ELR (cell line): ENCODE measurements around the gene PEAK3.
A peak's percentile ranks its signal among the peaks of the same experiment; 100 is the strongest.

Experiments
- DNase-seq: peaks from one replicate; pipeline ENCODE4 v3.0.0-alpha.2; 2015; ENCODE audit warnings: low read depth

PEAK3 gene

GRCh38 chr19:2236314-2237050 is 45.5 kb downstream of the PEAK3 start, which contains the start of the genes PLEKHJ1 and SF3A2:
Gene PLEKHJ1, minus strand, starts transcription at chr19:2236329. Its CDS starts 81 bp downstream, at chr19:2236248.
Gene SF3A2, plus strand, starts transcription at chr19:2236824. Its CDS starts 6,595 bp downstream, at chr19:2243419.
- DNase-seq = peak; percentile 98

DNA sequence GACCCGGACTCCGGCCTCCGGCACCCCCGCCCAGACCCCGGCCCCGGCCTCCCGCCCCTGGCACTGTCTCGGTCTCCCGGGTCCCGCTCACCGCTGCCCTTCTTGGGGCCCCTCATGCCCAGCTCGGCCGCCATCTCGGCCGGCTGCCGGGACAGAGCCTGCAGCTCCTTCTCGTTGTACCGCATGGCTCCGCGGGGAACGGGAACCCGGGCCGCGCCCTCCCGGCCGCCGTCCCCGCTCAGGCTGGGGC is 46.0 kb downstream of the PEAK3 start:
- DNase-seq = no peak

- peak; percentile 38 for DNase-seq
Measured at GRCh38 chr19:2235381-2236063, 46.5 kb downstream of the PEAK3 start.

GRCh38 chr19:2234996-2235380 is 47.0 kb downstream of the PEAK3 start:
- DNase-seq = no peak

DNA sequence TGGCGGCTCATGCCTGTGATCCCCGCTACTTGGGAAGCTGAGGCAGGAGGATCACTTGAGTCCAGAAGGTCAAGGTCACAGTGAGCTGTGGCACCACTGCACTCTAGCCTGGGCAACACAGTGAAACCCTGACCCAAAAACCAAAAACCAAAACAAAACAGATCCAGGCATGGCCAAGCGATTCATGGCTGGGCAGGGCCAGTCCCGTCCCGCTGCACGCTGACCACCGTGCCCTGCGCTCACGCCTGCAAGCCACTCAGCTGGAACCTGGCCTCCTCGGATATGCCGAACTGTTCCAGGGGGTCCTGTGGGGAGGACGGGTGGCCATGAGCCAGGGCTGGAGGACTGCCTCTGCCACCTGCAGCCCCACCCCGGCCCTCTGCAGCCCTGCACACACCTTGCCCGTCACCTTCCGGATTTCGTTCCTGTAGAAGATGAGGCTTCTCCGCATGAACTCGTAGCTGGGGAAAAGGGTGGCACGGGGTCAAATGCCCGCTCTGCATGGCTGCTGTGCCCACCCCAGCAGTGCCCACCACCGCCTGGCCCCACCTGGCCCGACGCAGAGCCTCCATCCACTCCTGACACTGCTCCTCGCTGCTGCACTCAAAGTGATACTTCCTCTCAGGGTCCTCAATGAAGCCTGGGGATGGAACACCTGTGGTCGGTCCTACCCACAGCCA is 48.2 kb downstream of the PEAK3 start:
- DNase-seq = no peak

DNA sequence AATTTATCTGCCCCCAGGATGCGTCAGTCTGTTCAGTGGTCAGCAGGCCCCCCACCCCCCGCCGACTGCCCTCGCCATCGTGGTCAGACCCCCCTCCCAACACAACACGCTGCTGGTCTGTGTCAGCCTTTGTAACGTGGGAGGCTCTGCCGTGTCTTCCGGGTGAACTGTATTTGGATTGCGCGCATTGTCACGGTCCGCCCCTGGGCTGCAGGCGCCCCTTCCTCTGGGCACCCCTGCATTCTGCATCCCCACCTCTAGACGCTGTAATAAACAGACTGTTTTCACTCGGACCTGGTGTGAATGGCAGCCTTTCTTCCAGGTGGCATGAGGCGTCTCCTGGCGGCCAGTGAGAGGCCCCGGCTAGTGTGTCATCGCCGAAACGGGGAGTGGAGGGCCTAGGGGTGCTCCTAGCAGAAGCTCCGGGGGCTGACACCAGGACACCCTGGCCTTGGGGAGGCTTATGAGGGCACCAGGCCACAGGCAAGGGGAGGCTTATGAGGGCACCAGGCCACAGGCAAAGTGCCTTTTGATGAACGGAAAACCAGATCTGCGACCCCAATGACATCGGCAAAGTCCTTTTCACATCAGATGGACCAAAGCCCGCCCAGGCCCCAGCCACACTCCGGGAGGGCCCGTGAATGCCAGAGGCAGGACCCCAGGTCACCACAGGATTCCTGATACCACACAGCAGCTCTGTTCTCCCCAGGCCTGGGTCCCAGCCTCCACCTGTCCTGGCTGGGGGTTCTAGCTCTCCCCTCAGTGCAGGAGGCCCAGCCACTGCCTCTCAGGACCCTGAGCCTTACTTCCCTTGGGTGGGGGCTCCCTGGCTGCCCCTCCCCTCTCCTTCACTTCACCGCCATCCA is 49.5 kb downstream of the PEAK3 start:
- no peak for DNase-seq

DNA sequence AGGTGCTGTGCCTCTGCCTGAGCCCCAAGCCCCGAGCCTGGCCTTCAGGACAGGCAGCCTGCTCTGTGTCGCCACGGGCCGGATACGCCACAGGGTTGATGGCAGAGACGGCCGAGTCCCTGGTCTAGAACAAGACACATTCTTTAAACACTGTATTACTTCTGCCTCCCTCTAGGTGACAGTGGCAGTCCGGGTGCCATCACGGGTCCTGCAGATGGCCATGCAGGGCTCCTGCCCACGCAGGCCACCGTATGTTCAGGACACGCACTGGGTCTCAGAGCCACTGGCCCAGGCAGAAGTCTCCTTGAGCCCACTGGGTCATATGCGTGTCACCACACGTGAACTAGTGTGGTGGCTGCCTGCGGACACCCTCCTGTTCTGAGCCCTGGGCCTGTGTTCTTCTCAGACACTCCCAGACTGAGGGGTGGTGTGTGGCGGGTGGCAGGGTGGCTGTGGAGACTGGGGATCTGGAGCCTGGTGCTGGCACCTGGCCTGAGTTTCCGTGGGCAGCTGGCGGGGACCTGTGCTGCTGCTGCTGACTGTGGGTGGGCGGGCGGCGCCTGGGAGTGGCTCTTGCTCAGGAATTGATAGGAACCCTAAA is 50.3 kb downstream of the PEAK3 start:
- DNase-seq = no peak

GRCh38 chr19:2230807-2231533 is 51.0 kb downstream of the PEAK3 start:
- no peak for DNase-seq

GRCh38 chr19:2230033-2230531 is 51.9 kb downstream of the PEAK3 start:
- no peak for DNase-seq

DNA sequence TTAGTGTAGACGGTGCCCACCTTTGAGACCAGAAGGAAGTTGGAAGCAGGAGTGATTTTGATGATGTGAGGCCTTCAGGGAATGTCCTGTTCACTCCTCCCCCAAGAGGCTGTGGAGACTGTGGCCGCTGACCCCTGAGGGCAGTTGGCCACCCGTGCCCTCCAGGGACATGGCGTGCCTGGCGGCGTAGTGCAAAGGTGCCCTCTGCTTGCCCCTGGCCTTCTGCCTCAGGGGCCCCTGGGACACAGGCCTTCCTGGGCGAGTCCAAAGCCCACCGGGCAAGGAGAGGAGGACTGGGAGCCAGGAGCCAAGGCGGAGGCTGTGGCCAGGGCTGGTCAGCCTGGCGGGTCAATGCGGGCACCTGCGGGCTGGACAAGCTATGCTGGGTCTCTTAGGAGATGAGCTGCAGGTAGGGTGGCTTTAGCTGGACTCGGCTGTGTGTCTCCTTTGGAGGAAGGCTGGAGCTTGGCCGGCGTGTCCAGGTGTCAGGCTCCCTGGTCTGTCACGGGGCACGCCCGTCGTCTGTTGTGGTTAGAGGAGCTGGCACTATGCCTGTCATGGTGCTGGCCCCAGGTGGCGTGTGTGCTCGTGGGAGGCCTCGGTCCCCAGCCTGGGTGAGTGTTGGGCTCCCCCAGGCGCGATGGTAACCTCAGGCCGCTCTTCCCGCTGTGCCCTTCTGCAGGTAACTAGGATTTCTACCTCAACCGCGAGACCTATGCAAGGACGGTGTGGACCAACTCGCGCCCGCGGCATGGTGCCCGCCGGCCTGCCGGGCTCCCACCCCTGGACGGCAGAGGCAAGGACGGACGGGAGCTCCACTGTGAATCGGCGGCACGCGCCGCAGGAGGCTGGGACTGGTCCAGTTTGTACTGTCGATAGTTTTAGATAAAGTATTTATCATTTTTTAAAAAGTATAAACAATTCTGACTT is 52.6 kb downstream of the PEAK3 start:
- no peak for DNase-seq

DNA sequence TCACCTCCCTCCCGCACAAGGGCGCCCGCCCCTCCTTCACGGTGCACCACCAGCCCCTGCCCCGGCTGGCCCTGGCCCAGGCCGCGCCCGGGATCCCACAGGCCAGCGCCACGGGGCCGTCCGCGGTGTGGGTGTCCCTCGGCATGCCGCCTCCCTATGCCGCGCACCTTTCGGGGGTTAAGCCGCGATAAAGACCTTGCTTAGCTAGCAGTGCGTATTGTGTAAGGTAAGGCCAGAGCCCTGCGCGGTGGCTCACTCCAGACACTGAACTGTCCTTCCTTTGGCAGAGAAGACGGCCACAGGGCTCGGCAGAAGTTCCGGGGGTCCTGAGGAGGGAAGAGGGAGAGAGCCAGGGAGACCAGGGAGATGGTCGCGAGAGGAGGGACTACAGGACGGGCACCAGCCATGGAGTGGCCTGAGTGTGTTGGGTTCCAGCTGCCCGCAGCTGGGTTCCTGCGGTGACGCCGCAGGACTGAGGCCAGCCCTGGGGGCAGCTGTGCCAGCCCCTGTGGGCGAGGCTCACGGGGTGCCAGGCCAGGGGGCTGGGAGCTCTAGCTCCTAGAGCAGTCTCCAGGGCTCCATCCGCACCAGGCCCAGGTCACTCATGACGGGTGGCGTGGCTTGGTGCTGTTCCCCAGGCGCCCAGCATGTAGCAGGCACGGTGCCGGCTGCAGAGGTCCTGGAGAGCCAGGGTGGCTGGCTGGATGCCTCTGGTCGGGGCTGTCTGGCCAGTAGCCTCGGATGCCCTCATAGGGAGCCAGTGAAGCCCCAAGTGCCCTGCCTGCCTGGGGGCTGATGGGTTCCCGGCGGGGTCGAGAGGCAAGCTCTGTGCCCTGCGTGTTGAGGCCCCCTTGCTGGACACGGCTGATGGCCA is 53.6 kb downstream of the PEAK3 start:
- no peak for DNase-seq

- no peak for DNase-seq
Measured at GRCh38 chr19:2227415-2228156, 54.4 kb downstream of the PEAK3 start.

DNA sequence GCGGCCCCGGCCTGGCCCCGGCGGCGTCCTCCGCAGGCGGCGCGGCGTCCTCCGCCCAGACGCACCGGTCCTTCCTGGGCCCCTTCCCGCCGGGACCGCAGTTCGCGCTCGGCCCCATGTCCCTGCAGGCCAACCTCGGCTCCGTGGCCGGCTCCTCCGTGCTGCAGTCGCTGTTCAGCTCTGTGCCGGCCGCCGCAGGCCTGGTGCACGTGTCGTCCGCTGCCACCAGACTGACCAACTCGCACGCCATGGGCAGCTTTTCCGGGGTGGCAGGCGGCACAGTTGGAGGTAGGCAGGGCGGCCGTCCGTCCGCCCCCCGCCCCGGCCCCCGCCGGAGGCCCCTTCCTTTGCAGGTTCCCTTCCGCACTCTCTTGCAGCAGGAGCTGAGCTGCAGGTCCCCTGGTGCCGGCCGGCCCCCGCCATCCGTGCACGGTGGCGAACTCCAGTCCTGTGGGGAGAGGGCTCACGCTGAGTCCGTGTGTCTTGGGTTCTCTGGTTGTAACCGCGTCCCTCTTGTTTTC is 55.1 kb downstream of the PEAK3 start:
- DNase-seq = no peak

GRCh38 chr19:2226051-2226839 is 55.7 kb downstream of the PEAK3 start:
- no peak for DNase-seq

DNA sequence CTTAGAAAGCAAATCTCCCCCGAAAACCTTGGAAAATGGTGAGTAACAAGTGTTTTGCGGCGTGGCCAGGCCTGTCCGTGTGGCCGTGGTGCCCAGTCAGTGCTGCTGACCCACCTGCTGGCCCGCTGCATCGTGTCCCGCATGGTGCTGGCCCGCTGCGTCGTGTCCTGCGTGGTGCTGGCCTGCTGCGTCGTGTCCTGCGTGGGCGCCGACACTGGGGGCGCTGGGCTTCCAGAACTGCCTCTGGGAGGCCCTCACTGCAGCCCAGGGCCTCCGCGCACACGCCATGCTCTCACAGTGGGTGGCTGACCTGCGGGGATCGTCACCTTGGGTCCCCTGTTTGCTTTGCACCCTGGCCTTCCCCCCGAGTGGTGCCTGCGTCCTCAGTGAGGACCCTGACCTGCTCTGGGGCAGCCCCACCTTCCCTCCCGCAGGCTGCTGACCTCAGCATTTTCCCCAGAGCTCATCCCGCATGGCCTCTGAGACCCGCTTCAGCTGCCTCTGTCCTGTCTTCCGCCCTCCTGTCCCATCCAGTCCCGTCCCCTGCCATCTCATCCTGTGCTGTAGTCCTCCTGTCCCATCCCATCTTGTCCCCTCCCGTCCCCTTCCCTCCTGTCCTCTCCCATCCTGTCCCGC is 56.4 kb downstream of the PEAK3 start:
- DNase-seq = no peak

- DNase-seq = no peak
Measured at GRCh38 chr19:2224754-2225349, 57.1 kb downstream of the PEAK3 start.
